ENCODE data around the gene HSPA1L. TPM values are rescaled to one million over a fixed set of nuclear protein-coding genes. Genes with fewer than 3 reads are reported as not detected.
"Not testable (repeated sequence)": the region's sequence is repeated elsewhere in the genome, so short reads cannot be mapped to it uniquely, and the experiment has no call there.

HSPA1L gene
- total and polyA plus RNA-seq, 4 donors, result 0.27 to 0.79 (median 0.47) TPM

GRCh38 chr6:31808599-31808998 lies 6.5 kb downstream of the HSPA1L start:
- not testable (repeated sequence) for H3K27me3 ChIP-seq (ENCODE audit: control insufficient read depth in 4 of 4, insufficient read depth in 4 of 4, low read length in 3 of 4); H3K36me3 ChIP-seq (ENCODE audit: control insufficient read depth in 4 of 4, insufficient read depth in 3 of 4, low read depth in 1 of 4, low read length in 3 of 4); H3K4me3 ChIP-seq (ENCODE audit: low read depth in 1 of 3, low read length in 3 of 3); H3K9me3 ChIP-seq (ENCODE audit: control insufficient read depth in 4 of 4, low read length in 3 of 4); DNase-seq (ENCODE audit: low spot score); H3K9ac ChIP-seq (ENCODE audit: low read depth in 1 of 2, low read length in 2 of 2)
- Histone ChIP-seq H3K27ac (ENCODE audit: low read depth in 1 of 2, low read length in 2 of 2) (peak overlapping the region; percentile 41 to 67), H3K4me1 (ENCODE audit: control insufficient read depth in 4 of 4, insufficient read depth in 4 of 4, low read length in 3 of 4) (peaks cover 5 to 15% (median 10%) of the 10 kb centered on the region in 4 donors)
- WGBS, result 49% methylated on average over 10 of the region's 10 CpGs
- TF ChIP-seq SP1 (IDR thresholded peaks at IDR 0.05), result peak; percentile 67
- peak; percentile 63 to 81 for TF ChIP-seq RXRA (IDR thresholded peaks at IDR 0.05)
- peak; percentile 14 for TF ChIP-seq FOXA2 (IDR thresholded peaks at IDR 0.05)
- TF ChIP-seq YY1 (IDR thresholded peaks at IDR 0.05), result peak; percentile 61
- TF ChIP-seq HNF4A (conservative IDR thresholded peaks at IDR 0.05), result peak; percentile 39 to 47

DNA sequence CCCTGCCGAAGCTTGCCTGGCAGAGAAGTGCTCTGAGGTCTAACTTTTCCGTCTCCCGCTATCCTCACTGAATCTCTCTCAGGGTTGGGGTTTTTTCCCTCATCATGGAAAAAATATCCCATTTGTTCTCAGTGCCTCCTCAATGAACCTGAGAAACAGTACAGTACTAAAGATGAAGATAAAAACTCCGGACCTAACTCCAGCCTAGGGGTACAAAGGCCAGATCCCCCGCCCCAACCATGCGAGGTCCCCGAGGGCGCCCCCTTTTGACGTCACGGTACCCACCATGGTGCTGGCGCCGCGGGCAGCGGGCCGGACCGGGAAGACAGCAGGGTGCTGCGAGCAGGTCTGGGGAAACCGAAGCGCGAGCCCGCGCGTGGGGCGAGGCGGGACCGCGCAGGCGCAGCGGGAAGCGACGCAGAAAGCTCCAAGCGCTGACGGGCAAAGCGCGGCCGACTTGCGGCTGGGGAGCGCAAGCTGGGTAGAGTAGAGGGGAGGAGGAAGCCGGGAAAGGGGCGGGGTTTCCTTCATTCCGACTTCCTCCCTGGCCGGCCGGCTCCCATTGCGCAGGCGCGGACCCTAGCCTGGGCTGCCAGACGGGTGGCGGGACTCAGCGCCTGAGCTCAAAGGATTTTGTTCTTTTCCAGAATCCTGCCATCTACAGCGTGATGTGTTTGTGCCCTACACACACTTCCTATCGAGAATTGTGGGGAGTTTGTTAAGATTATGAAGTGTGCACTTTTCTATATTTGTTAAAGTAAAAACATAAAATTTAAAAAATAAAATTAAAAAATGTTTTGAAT lies 8.4 kb downstream of the HSPA1L start, which contains the start of gene LSM2:
TSS of gene LSM2 (minus strand) at position 497 of the 803 bp plus-strand sequence. CDS start at position 288, 209 bp downstream.
- Histone ChIP-seq H3K9ac (ENCODE audit: low read depth in 1 of 2, low read length in 2 of 2) (peak within 1 kb of the TSS; percentile 85 to 94), H3K4me3 (ENCODE audit: low read depth in 1 of 3, low read length in 3 of 3) (peak within 1 kb of the TSS; percentile 21 to 80 (median 73)), H3K9me3 (ENCODE audit: control insufficient read depth in 4 of 4, low read length in 3 of 4) (no peaks in the 10 kb centered on the region), H3K36me3 (ENCODE audit: control insufficient read depth in 4 of 4, insufficient read depth in 3 of 4, low read depth in 1 of 4, low read length in 3 of 4) (no peaks in the 10 kb centered on the region), H3K27ac (ENCODE audit: low read depth in 1 of 2, low read length in 2 of 2) (peak within 1 kb of the TSS; percentile 91 to 97), H3K4me1 (ENCODE audit: control insufficient read depth in 4 of 4, insufficient read depth in 4 of 4, low read length in 3 of 4) (peaks cover 4 to 15% (median 9%) of the 10 kb centered on the region in 4 donors), H3K27me3 (ENCODE audit: control insufficient read depth in 4 of 4, insufficient read depth in 4 of 4, low read length in 3 of 4) (no peaks in the 10 kb centered on the region)
- WGBS, result under 1% methylated on average over 51 of the region's 51 CpGs
- TF ChIP-seq ZBTB33 (IDR thresholded peaks at IDR 0.05), result no peak
- TF ChIP-seq, protein P1, sequence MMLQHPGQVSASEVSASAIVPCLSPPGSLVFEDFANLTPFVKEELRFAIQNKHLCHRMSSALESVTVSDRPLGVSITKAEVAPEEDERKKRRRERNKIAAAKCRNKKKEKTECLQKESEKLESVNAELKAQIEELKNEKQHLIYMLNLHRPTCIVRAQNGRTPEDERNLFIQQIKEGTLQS (IDR thresholded peaks at IDR 0.05), result no peak
- peak; percentile 29 to 61 for TF ChIP-seq HNF4A (conservative IDR thresholded peaks at IDR 0.05)
- TF ChIP-seq, protein P2, sequence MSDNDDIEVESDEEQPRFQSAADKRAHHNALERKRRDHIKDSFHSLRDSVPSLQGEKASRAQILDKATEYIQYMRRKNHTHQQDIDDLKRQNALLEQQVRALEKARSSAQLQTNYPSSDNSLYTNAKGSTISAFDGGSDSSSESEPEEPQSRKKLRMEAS (IDR thresholded peaks at IDR 0.05), result no peak
- TF ChIP-seq SP1 (IDR thresholded peaks at IDR 0.05), result peak; percentile 88
- peak in 1 of 2 donors; percentile 32 for TF ChIP-seq EGR1 (IDR thresholded peaks at IDR 0.05; ENCODE audit: low read depth in 2 of 2)
- TF ChIP-seq RXRA (IDR thresholded peaks at IDR 0.05), result peak in 1 of 2 donors; percentile 45
- TF ChIP-seq GABPA (IDR thresholded peaks at IDR 0.05 in 1 of 2, conservative IDR thresholded peaks at IDR 0.05 in 1 of 2), result peak; percentile 50 to 83
- TF ChIP-seq FOXA1 (IDR thresholded peaks at IDR 0.05), result peak; percentile 43
- peak; percentile 41 to 58 for TF ChIP-seq RAD21 (IDR thresholded peaks at IDR 0.05)
- TF ChIP-seq CTCF (IDR thresholded peaks at IDR 0.05; ENCODE audit: low read depth, low read length, missing input control), result peak; percentile 1
- TF ChIP-seq YY1 (IDR thresholded peaks at IDR 0.05), result peak; percentile 65
- TF ChIP-seq HNF4G (IDR thresholded peaks at IDR 0.05), result no peak
- TF ChIP-seq REST (IDR thresholded peaks at IDR 0.05), result peak; percentile 58
- peak; percentile 97 for DNase-seq (ENCODE audit: low spot score)
